IPS DF 4.7 (cell line): Measurements from ENCODE around the gene BCAP31.
"Not testable (repeated sequence)": the region's sequence is repeated elsewhere in the genome, so short reads cannot be mapped to it uniquely, and the experiment has no call there.

Experiments used
- DNase-seq: peaks from one replicate; pipeline ENCODE4 v3.0.0-alpha.2; 2013; ENCODE audit warnings: low spot score; ENCODE audit errors: extremely low read depth

Gene BCAP31

GRCh38 chrX:153684467-153685155, 39.6 kb downstream of the BCAP31 start:
- DNase-seq: no peak

DNA sequence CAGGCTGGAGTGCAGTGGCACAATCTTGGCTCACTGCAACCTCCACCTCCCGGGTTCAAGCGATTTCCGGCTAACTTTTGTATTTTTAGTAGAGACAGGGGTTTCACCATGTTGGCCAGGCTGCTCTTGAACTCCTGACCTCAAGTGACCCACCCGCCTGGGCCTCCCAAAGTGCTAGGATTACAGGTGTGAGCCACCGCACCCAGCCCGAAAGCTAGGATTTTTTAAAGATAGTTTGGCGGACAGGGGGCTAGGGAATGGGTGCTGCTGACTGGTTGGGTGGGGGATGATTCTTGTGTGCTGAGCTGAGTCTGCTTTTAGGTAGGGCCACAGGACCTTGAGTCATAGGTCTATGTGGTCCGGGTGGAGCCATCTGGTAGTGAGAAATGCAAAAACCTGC, 40.7 kb downstream of the BCAP31 start:
- not testable (repeated sequence) for DNase-seq

DNA sequence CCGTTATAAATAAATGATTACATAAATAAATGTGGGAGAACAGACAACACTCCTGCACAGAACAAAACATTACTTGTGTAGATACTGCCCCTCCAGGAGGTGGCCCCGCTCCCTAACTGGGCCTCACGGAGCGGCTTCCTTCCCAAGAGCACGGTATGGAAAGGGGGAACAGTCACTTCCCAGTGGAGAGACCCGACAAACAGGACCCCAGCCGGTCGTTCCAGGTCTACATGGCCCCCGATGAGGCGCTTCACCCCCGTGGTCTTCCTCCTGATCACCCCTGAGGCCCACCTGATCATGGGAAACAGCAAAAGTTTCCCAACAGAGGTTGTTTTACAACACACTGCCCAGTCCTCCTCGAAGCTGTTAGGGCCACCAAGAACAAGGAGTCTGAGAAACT, 43.0 kb downstream of the BCAP31 start:
- DNase-seq: no peak

- DNase-seq: no peak
Measured at GRCh38 chrX:153674219-153674851, 49.9 kb downstream of the BCAP31 start.

- no peak for DNase-seq
Measured at GRCh38 chrX:153673428-153674218, 50.6 kb downstream of the BCAP31 start, which contains the start of gene PNCK. PNCK (minus strand) TSS chrX:153673813; CDS start chrX:153673076, 737 bp downstream.

DNA sequence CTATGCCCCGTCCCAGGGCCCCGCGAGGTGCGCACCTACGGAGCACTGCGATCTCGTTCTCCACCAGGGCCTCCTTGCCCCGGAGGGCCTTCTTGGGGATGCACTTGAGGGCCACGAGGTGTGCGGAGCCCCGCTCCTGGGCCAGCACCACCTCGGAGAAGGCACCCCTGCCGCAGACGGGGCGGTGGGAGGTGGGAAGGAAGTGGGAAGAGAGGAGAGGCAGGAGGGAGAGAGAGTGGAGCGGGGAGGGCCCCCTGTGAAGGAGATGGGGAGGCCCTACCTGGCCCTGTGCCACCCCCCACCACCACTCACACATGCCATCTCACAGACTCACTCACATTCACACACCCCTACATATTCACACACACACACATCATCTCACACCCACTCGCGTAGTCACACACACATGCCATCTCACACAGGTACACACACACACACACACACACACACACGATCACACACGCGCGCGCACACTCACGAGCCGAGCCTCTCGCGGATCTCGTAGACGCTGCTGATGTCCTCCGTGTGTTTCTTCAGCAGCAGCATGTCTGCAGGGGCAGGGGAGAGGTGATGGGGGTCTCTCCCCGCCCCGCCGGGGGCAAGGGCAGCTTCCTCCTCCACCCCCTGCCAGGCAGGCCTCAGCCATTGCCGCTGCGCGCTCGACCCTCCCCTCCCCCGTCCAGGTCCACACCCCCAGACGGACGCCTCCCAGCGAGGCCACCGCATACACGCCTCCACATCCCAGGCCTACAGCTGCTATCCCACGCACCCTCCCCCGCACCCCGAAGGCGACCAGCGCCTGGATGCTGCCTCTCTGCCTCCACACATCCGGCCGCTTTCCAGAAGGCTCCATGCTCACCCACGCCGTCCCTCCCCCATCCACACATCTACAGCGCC, 51.4 kb downstream of the BCAP31 start:
- no peak for DNase-seq

GRCh38 chrX:153671589-153672530, 52.3 kb downstream of the BCAP31 start:
- DNase-seq: no peak

GRCh38 chrX:153670748-153671588, 53.2 kb downstream of the BCAP31 start:
- no peak for DNase-seq

GRCh38 chrX:153669901-153670731, 54.1 kb downstream of the BCAP31 start:
- DNase-seq: no peak

DNA sequence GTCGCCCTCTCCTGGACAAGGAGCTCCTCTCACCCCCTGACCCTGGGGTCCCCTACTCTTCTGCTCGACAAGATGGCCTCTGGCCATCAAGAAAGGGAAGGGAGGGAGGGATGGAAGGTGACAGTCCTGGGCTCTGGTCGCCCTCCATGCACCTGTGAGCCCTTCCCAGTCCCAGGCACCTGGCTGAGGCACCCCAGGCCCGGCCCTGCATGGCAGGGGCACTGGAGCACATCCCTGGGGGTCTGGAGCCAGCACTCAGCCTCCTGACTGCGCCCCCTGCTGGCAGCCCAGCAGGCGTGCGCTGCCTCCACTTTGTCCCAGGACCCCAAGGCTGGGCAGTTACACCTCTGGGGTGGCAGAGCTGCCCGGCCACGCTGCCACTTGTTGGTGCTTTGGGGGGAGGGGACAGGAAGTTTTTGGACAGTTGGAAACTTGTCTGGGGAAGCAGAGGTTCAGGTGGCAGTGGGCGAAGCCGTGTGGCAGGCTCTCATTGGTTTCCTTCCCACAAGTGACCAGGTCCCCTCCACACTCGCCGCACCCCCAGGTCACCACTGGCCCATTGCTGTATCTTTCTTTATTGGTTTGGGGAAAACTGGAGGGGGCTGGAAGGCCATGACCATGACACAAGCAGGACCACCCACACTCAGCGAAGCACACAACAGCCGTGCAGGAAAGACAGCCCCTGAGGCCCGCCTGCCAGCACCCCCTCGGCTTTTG, 54.9 kb downstream of the BCAP31 start:
- DNase-seq: no peak

DNA sequence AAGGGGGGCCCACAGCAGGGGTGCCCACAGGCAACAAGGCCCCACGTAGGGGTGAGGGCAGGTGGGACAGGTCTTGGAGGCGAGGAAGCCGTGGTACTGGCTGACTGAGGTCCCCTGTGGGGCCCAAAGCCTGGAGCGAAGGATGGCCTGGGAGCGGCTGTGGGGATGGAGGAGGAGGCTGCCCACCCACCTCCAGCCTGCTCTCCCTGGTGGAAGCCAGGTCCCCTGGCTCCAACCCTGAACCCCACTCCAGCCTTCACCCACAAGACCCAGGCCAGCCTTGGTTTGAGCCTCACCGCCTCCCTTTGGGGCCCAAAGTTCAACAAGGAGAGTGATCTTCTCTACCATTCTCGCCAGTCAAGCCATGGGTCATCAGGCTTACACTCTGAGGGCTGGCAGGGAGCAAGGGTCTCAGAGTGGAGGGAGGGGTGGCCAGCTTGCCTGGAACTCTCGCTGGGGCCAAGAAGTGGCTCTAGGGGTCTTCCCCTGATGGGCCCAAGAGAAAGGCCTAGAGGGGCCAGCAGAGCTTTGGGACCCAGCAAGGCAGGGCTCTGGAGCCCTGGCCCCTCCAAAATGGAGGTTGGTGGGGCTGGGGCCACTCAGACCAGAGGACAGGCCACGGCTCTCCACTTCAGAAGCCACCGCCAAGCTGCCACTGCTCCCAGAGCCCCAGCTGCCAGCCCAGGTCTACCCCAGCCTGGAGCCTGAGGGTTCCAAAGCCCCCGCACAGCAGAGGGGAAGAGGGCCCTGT, 55.6 kb downstream of the BCAP31 start:
- no peak for DNase-seq

DNA sequence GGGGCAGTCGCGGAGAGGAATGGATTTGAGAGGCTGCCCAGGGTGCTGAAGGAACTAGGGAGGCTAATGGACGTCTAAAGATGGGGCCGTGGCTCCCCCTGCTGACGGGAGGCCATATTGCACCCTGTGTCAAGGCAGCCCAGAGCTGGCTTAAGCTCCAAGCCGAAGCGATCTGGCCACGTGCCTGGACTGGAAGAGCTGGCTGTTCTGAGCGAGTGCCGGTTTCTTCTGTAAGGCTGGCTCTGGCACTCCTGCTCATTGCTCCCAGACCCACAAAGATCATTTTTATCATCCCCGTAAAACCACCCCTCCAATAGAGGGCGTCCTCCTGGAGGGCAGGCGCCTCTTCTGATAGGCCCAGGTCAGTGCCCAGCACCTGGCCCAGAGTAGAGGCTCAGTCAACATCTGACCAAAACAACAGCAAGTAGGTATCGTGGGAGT, 56.2 kb downstream of the BCAP31 start:
- DNase-seq: no peak

- no peak for DNase-seq
Measured at GRCh38 chrX:153667281-153667955, 56.8 kb downstream of the BCAP31 start.

DNA sequence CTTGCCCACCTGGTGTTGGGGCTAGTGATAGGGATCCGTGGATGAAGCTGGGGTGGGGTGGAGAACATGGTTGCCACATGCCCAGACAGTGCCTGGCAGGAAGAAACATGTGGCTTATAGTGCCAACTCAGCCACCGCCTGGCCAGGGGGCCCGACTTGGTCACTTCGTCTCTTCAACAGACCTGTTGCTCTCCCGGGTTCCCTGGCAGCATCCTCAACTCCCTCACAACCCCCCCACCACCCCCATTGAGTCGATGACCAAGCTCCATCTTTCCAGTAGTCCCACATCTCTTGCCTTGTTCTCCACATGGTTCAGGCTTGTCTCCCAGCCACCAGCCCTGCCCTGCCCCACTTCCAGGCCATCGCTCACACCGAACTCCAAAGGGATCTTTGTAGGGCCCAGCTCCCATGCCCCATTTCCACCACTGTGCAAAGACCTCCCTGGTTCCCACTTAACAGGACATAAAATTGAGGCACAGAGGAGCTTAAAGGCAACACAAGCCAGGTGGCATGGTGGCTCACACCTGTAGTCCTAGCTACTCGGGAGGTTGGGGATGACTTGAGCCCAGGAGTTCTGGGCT, 58.4 kb downstream of the BCAP31 start:
- DNase-seq: no peak

DNA sequence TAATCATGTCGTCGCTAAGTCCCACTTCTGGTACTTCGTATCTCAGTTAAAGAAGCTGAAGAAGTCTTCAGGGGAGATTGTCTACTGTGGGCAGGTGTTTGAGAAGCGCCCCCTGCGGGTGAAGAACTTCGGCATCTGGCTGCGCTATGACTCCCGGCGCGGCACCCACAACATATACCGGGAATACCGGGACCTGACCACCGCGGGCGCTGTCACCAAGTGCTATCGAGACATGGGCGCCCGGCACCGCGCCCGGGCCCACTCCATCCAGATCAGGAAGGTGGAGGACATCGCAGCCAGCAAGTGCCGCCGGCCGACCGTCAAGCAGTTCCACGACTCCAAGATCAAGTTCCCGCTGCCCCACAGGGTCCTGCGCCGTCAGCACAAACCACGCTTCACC, 61.9 kb downstream of the BCAP31 start:
- DNase-seq: no peak

GRCh38 chrX:153659268-153659667, 64.9 kb downstream of the BCAP31 start:
- DNase-seq: no peak
